ENCODE measurements around the gene STX16.
"Not testable (repeated sequence)": the region's sequence is repeated elsewhere in the genome, so short reads cannot be mapped to it uniquely, and the experiment has no call there.

STX16 gene

DNA sequence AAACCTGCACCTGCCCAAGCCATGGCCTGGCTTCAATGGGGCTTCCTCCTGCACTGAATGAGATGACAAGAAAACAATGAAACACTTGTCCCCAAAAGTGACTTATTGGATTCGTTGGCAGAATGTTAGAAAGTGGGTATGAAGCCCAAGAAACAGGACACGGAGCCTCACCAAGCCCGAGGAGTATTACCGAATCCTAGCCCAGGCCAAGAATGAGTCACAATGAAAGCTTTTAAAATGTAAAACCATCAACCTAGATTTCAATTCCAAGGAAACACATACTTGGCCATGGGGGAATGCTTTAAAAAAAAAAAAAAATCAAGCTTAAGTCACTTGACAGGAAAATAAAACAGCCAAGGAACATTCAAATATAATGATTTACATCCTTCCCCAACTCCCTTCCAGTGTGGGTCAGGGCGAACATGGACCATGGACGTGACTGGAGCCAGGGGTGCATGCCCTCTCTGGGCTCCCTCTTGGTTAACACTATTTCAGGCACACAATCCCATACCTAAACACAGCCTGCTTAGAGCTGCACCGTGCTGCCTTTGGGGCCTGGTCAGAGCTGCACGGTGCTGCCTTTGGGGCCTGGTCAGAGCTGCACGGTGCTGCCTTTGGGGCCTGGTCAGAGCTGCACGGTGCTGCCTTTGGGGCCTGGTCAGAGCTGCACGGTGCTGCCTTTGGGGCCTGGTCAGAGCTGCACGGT lies 3.1 kb upstream of the STX16 start:
- no peak for DNase-seq (ENCODE audit: low read depth in 1 of 2, low spot score in 1 of 2)
- Histone ChIP-seq H3K27ac (replicated peaks) (no peak overlapping the region), H3K4me3 (replicated peaks; ENCODE audit: insufficient read depth, low read length) (no peak overlapping the region), H3K27me3 (ENCODE audit: insufficient read depth, poor library complexity, severe bottlenecking) (no peaks in the 10 kb centered on the region)
- TF ChIP-seq, protein P1, sequence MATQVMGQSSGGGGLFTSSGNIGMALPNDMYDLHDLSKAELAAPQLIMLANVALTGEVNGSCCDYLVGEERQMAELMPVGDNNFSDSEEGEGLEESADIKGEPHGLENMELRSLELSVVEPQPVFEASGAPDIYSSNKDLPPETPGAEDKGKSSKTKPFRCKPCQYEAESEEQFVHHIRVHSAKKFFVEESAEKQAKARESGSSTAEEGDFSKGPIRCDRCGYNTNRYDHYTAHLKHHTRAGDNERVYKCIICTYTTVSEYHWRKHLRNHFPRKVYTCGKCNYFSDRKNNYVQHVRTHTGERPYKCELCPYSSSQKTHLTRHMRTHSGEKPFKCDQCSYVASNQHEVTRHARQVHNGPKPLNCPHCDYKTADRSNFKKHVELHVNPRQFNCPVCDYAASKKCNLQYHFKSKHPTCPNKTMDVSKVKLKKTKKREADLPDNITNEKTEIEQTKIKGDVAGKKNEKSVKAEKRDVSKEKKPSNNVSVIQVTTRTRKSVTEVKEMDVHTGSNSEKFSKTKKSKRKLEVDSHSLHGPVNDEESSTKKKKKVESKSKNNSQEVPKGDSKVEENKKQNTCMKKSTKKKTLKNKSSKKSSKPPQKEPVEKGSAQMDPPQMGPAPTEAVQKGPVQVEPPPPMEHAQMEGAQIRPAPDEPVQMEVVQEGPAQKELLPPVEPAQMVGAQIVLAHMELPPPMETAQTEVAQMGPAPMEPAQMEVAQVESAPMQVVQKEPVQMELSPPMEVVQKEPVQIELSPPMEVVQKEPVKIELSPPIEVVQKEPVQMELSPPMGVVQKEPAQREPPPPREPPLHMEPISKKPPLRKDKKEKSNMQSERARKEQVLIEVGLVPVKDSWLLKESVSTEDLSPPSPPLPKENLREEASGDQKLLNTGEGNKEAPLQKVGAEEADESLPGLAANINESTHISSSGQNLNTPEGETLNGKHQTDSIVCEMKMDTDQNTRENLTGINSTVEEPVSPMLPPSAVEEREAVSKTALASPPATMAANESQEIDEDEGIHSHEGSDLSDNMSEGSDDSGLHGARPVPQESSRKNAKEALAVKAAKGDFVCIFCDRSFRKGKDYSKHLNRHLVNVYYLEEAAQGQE (IDR thresholded peaks at IDR 0.05; ENCODE audit: insufficient replicate concordance, low read depth), result no peak
- TF ChIP-seq POLR2AphosphoS5 (IDR thresholded peaks at IDR 0.05; ENCODE audit: low read depth), result no peak
- no peak for TF ChIP-seq GABPA (IDR thresholded peaks at IDR 0.05; ENCODE audit: low read depth)
- TF ChIP-seq, protein P2, sequence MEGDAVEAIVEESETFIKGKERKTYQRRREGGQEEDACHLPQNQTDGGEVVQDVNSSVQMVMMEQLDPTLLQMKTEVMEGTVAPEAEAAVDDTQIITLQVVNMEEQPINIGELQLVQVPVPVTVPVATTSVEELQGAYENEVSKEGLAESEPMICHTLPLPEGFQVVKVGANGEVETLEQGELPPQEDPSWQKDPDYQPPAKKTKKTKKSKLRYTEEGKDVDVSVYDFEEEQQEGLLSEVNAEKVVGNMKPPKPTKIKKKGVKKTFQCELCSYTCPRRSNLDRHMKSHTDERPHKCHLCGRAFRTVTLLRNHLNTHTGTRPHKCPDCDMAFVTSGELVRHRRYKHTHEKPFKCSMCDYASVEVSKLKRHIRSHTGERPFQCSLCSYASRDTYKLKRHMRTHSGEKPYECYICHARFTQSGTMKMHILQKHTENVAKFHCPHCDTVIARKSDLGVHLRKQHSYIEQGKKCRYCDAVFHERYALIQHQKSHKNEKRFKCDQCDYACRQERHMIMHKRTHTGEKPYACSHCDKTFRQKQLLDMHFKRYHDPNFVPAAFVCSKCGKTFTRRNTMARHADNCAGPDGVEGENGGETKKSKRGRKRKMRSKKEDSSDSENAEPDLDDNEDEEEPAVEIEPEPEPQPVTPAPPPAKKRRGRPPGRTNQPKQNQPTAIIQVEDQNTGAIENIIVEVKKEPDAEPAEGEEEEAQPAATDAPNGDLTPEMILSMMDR (IDR thresholded peaks at IDR 0.05; ENCODE audit: insufficient read depth, low read length), result no peak
- no peak for TF ChIP-seq SPI1 (IDR thresholded peaks at IDR 0.05; ENCODE audit: borderline replicate concordance, low read depth)

DNA sequence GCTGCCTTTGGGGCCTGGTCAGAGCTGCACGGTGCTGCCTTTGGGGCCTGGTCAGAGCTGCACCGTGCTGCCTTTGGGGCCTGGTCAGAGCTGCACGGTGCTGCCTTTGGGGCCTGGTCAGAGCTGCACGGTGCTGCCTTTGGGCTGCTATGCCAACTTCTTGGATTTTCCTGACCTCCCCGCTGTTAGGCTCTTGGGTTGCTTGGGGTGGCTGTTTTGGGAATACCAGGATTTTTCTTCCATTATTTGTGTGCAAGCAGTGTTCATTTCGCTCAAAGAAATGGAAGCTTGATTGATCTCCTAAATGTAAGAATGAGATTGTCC lies 2.6 kb upstream of the STX16 start:
- DNase-seq (ENCODE audit: low read depth in 1 of 2, low spot score in 1 of 2); H3K4me3 ChIP-seq (replicated peaks; ENCODE audit: insufficient read depth, low read length); H3K27me3 ChIP-seq (ENCODE audit: insufficient read depth, poor library complexity, severe bottlenecking); H3K27ac ChIP-seq (replicated peaks): not testable (repeated sequence)

DNA sequence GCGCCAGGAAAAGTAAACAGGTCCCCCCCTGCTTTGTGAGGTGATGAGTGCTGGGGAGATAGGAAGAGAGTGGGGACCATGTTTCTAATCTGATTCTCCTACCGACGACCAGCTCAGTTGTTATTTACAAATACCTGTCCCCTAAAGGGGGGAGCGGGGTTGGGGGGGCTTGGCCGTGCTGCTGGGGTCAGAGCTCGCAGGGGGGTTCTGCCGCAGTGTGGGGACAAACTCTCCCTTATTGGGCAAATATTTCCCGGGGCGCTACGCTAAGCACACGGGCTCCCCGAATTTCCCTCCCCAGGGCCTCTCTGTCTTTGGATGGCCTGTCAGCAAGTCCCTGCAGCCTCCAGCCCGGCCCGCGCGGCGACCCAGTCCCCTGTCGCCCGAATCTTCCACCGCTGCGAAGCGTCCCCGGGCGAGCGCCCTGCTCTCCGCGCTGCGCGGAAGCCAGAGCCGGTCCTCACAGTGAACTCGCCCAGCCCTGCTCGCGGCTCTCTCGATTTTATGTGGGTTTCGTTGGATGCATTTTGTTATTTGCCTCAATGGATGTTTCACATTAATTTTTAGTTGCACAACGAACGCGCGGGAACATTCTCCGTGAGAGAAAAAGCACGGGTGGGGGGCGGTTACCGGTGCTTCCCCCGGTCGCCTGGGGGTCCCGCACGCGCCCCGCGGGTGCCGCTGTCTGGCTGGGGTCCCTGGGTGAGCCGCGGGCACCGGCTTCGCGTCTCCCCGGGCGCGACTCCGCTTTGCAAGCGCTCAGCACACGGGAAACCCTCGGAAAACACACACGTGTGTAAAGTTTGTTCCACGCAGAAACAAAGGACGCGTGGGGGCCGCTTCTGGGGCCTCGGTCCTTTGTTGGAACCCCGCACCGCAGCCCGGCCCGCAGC lies 1.5 kb upstream of the STX16 start:
- H3K27me3 ChIP-seq (ENCODE audit: insufficient read depth, poor library complexity, severe bottlenecking), result no peaks in the 10 kb centered on the region
- H3K27ac ChIP-seq (replicated peaks), result no peak overlapping the region
- no peak for DNase-seq (ENCODE audit: low read depth in 1 of 2, low spot score in 1 of 2)
- TF ChIP-seq, protein P1 (IDR thresholded peaks at IDR 0.05; ENCODE audit: insufficient replicate concordance, low read depth), result no peak
- TF ChIP-seq SPI1 (IDR thresholded peaks at IDR 0.05; ENCODE audit: borderline replicate concordance, low read depth) (no peak), POLR2AphosphoS5 (IDR thresholded peaks at IDR 0.05; ENCODE audit: low read depth) (no peak), GABPA (IDR thresholded peaks at IDR 0.05; ENCODE audit: low read depth) (no peak)
- TF ChIP-seq, protein P2 (IDR thresholded peaks at IDR 0.05; ENCODE audit: insufficient read depth, low read length), result no peak
- peak overlapping the region; percentile 100 for H3K4me3 ChIP-seq (replicated peaks; ENCODE audit: insufficient read depth, low read length)

DNA sequence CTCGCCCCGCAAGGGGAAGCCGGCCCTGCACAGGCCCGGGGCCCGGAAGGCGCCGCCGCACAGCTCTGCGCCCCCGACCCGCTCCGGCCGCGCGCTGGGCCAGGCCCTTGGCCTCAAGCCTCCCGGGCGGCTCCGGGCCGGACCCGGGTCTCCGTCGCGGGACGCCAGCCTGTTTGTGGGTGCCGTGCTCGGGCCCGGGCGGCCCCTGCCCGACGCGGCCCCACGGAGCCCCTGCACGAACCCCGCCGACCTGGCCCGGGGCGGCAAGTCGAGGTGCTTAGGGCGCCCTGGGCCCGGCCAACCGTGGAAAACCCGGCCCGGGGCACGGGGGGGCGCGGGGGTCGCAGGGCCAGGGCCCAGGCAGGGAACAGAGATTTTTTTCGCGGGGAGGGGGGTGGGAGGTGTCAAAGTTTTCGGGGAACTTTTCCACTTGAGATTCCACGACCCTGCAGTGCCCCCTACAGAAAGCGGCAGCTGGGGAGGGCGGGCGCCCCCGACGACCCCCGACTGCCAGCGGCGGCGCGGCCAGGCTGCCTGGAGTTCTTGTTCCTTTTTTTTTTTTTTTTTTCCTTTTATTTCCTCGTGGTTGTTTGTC lies 805 bp upstream of the STX16 start:
- peak overlapping the region; percentile 100 for H3K4me3 ChIP-seq (replicated peaks; ENCODE audit: insufficient read depth, low read length)
- H3K27ac ChIP-seq (replicated peaks), result peak overlapping the region; percentile 91
- DNase-seq (ENCODE audit: low read depth in 1 of 2, low spot score in 1 of 2), result no peak

More for the DNA sequence above, 805 bp upstream of the STX16 start:
- H3K27me3 ChIP-seq (ENCODE audit: insufficient read depth, poor library complexity, severe bottlenecking), result no peaks in the 10 kb centered on the region
- TF ChIP-seq GABPA (IDR thresholded peaks at IDR 0.05; ENCODE audit: low read depth) (no peak), POLR2AphosphoS5 (IDR thresholded peaks at IDR 0.05; ENCODE audit: low read depth) (no peak), SPI1 (IDR thresholded peaks at IDR 0.05; ENCODE audit: borderline replicate concordance, low read depth) (no peak)
- TF ChIP-seq, protein P2 (IDR thresholded peaks at IDR 0.05; ENCODE audit: insufficient read depth, low read length), result no peak
- TF ChIP-seq, protein P1 (IDR thresholded peaks at IDR 0.05; ENCODE audit: insufficient replicate concordance, low read depth), result no peak

Measured in HL-60 (cell line).